Measurements from ENCODE around the gene NTNG1. TPM values are rescaled to one million over a fixed set of nuclear protein-coding genes. Genes with fewer than 3 reads are reported as not detected.

NTNG1 gene
- total RNA-seq, 1 donor from 2014 or later, result 19.7 TPM

DNA sequence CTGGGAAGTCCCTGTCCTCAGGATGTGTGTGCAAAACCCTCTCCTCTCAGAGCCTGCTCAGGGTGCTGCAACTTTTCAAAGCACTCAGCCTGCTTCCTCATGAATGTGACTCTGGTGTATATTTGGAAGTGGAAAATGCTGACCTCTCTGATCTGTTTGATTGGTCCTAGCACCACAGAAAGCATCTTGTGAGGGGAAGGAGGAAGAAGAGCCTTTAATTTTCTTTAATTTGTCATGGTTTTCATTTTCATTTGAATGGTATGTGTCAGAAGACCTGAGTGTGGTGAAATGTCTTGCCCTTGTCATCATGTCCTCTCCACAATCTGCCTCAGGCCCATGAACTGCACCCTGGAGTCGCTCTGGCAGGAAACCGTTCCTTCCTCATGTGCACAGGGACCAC is 383.5 kb downstream of the NTNG1 start:
- Mint-ChIP-seq H3K4me1 (ENCODE audit: unreplicated experiment) (peaks cover 46% of the 10 kb centered on the region), H3K9me3 (peaks cover 8% of the 10 kb centered on the region), H3K36me3 (no peaks in the 10 kb centered on the region), H3K27me3 (no peaks in the 10 kb centered on the region), H3K4me3 (no peak overlapping the region), H3K27ac (peak overlapping the region; percentile 81)
- TF ChIP-seq, protein P1, sequence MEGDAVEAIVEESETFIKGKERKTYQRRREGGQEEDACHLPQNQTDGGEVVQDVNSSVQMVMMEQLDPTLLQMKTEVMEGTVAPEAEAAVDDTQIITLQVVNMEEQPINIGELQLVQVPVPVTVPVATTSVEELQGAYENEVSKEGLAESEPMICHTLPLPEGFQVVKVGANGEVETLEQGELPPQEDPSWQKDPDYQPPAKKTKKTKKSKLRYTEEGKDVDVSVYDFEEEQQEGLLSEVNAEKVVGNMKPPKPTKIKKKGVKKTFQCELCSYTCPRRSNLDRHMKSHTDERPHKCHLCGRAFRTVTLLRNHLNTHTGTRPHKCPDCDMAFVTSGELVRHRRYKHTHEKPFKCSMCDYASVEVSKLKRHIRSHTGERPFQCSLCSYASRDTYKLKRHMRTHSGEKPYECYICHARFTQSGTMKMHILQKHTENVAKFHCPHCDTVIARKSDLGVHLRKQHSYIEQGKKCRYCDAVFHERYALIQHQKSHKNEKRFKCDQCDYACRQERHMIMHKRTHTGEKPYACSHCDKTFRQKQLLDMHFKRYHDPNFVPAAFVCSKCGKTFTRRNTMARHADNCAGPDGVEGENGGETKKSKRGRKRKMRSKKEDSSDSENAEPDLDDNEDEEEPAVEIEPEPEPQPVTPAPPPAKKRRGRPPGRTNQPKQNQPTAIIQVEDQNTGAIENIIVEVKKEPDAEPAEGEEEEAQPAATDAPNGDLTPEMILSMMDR (conservative IDR thresholded peaks at IDR 0.05), result no peak
- DNase-seq (ENCODE audit: extremely low spot score, unreplicated experiment), result no peak

DNA sequence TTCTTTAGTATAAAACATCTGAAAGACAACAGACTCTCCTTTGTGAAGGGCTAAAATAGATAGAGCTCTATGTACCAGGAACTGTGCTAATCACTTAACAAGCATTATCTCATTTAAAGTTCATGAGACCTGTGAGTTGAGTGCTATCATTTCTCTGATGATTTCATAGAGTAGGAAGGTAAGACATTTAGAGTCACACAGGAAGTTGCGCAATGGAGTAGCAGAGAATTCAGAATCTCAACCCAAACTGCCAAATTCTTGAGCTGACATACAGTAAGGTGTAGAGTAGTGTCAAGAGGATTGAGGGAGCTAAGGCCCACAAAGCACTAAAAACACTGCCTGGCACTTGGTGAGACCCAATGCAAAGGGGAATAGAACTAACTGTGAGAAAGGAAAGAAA is 384.3 kb downstream of the NTNG1 start:
- peak overlapping the region; percentile 81 for H3K27ac Mint-ChIP-seq
- no peaks in the 10 kb centered on the region for H3K36me3 Mint-ChIP-seq
- peaks cover 8% of the 10 kb centered on the region for H3K9me3 Mint-ChIP-seq
- no peak for DNase-seq (ENCODE audit: extremely low spot score, unreplicated experiment)
- TF ChIP-seq, protein P1 (conservative IDR thresholded peaks at IDR 0.05), result no peak
- no peaks in the 10 kb centered on the region for H3K27me3 Mint-ChIP-seq
- peaks cover 53% of the 10 kb centered on the region for H3K4me1 Mint-ChIP-seq (ENCODE audit: unreplicated experiment)
- no peak overlapping the region for H3K4me3 Mint-ChIP-seq

DNA sequence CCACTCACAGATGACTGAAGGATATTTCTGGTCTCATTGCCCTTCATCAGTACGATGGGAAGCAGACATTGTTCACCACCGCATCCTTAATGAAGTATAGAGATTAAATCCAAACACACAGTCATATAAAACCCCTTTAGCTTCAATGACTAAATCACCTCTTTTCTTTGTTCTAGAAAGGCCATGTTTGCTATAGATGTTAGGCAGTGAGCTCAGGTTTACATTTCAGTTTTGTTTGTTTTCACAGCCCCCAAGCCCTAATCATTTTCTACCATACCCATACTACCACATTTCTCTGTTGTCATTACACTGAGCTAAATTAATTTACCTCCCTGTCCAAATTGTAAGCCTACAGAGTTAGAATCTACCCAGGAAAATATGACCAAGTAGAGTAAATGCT is 385.1 kb downstream of the NTNG1 start:
- no peaks in the 10 kb centered on the region for H3K27me3 Mint-ChIP-seq
- peak overlapping the region; percentile 81 for H3K27ac Mint-ChIP-seq
- TF ChIP-seq, protein P1 (conservative IDR thresholded peaks at IDR 0.05), result no peak

DNA sequence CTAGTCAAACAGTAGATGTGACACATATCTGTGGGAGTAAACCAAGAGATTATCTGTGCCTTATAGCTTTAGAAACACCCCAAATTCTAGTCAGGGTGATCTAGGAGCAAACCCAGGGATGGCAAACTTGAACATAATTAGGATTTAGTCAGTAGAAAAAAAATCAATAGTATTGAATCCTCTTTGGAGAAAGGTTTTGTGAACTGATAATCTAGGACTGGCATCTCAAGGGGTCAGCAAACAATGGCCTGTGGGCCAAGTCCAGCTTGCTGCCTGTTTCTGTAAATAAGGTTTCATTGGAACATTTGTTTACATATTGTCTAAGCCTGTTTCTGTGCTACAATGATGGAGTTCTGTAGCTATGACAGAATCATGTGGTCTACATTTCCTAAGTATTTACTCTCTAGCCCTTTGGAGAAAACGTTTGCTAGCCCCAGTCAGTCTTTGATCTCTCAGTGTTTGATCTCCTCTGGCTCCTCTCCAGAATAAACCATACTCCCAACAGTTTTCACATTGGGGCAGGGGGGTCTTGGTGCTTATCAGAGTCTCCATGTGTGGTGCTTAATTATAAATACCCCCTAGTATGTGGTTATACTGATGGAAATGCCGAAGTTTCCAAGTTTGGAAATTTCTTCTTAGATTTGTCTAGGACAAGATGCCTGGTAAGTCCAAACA is 385.8 kb downstream of the NTNG1 start:
- Mint-ChIP-seq H3K9me3 (peaks cover 8% of the 10 kb centered on the region), H3K36me3 (no peaks in the 10 kb centered on the region), H3K27me3 (no peaks in the 10 kb centered on the region), H3K4me1 (ENCODE audit: unreplicated experiment) (peaks cover 59% of the 10 kb centered on the region), H3K4me3 (no peak overlapping the region), H3K27ac (no peak overlapping the region)
- no peak for DNase-seq (ENCODE audit: extremely low spot score, unreplicated experiment)
- TF ChIP-seq, protein P1 (conservative IDR thresholded peaks at IDR 0.05), result no peak

More for the DNA sequence above, 385.1 kb downstream of the NTNG1 start:
- no peak for DNase-seq (ENCODE audit: extremely low spot score, unreplicated experiment)
- Mint-ChIP-seq H3K36me3 (no peaks in the 10 kb centered on the region), H3K9me3 (peaks cover 8% of the 10 kb centered on the region), H3K4me1 (ENCODE audit: unreplicated experiment) (peaks cover 59% of the 10 kb centered on the region), H3K4me3 (no peak overlapping the region)

DNA sequence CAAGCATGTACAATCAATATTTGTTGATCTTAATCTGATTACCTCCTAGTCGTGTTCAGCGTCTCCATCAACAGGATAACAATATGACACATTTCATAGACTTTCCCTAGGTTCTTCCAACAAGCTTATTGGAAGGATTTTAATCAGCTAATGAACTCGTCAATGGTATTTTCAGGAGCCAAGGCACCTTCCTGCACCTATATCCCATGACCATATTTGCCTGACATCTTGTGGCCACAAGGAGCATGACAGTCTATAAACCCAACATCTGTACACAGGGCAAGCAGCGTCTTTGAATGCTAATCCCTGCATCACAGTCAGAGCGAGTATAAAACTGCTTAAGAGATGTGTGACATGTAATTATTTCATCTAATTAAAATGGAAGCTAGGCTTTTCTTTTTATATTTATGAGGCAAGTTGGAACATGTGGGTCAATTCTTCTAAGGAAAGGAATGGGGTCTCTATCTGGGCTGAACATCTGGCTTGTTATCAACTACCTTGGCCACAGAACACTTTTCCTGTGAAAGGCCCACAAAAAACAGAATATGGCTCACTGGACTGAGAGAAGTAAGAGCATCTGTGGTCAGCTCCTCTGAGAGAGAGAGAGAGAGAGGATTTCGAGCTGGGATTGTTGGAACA is 388.8 kb downstream of the NTNG1 start:
- H3K9me3 Mint-ChIP-seq, result peaks cover 8% of the 10 kb centered on the region
- H3K4me1 Mint-ChIP-seq (ENCODE audit: unreplicated experiment), result peaks cover 52% of the 10 kb centered on the region
- no peak for DNase-seq (ENCODE audit: extremely low spot score, unreplicated experiment)
- H3K27ac Mint-ChIP-seq, result peak overlapping the region; percentile 17
- no peaks in the 10 kb centered on the region for H3K36me3 Mint-ChIP-seq
- TF ChIP-seq, protein P1 (conservative IDR thresholded peaks at IDR 0.05), result peak; percentile 88
- H3K27me3 Mint-ChIP-seq, result no peaks in the 10 kb centered on the region
- peak overlapping the region; percentile 7 for H3K4me3 Mint-ChIP-seq
